GM12878 (cell line): ENCODE measurements around the gene TRIM17. TPM values are rescaled to one million over a fixed set of nuclear protein-coding genes. Genes with fewer than 3 reads are reported as not detected.

Experiments used
- ATAC-seq: fragments of 200-7000 bp; cut with Tn5 transposase; 3 replicates; pipeline ENCODE4 v1.9.1; 2020; ENCODE audit warnings: mild to moderate bottlenecking, moderate library complexity
- BruUV-seq: library from RNA; stranded (reverse); fragments of 400-500 nt; replicated peaks from 2 replicates; lab custom pipeline; 2021; lab: Mats Ljungman, UMichigan
- CTCF ChIA-PET: fragments of 300-600 bp; sonication (Branson Sonifier 250); formaldehyde crosslinking; extraction: SDS; loops from one replicate; lab custom pipeline; 2021; ENCODE audit warnings: inconsistent platforms; lab: Yijun Ruan, JAX
- POLR2A ChIA-PET: fragments of 350-600 bp; formaldehyde crosslinking; extraction: SDS; loops from one replicate; lab custom pipeline; 2021; ENCODE audit warnings: inconsistent platforms; lab: Charles Lee
- RAD21 ChIA-PET: fragments of 300-600 bp; sonication (Branson Sonifier 250); formaldehyde crosslinking; loops from one replicate; lab custom pipeline; 2023; ENCODE audit warnings: antibody characterized with exemption; ENCODE audit not compliant: unreplicated experiment; lab: Charles Lee
- SMC1A ChIA-PET: fragments of 300-600 bp; sonication (Branson Sonifier 250); formaldehyde crosslinking; loops from one replicate; lab custom pipeline; 2023; ENCODE audit not compliant: unreplicated experiment, uncharacterized antibody; lab: Charles Lee
- DNase-seq: peaks from one replicate; pipeline ENCODE4 v3.0.0-alpha.2; 2011; ENCODE audit warnings: low read depth, low spot score
- FAIRE-seq: peaks from 3 replicates; lab custom pipeline; 2011; peaks lifted over from hg19 to GRCh38; lab: Jason Lieb, UNC
- H2AFZ ChIP-seq: 2 replicates; pipeline ENCODE4 v1.6.0; 2011; ENCODE audit warnings: low read depth, low read length, control low read depth; ENCODE audit not compliant: control insufficient read depth
- H3K27ac ChIP-seq: 2 replicates; pipeline ENCODE4 v1.5.1; 2011; ENCODE audit warnings: control low read depth; ENCODE audit not compliant: control insufficient read depth, insufficient read depth
- H3K27me3 ChIP-seq, 2 experiments: replicated peaks in 1 of 2; 2 replicates each; pipeline versions ENCODE4 v1.6.0 to v1.6.1; 2011; ENCODE audit warnings: low read length in 1 of 2; ENCODE audit not compliant: control insufficient read depth in 2 of 2, insufficient read depth in 2 of 2
- H3K36me3 ChIP-seq, 2 experiments: 2 replicates each; pipeline ENCODE4 v1.5.1; 2011; ENCODE audit warnings: low read length in 1 of 2; ENCODE audit not compliant: control insufficient read depth in 2 of 2, insufficient read depth in 2 of 2
- H3K4me1 ChIP-seq: 2 replicates; pipeline ENCODE4 v1.6.1; 2011; ENCODE audit warnings: mild to moderate bottlenecking, low read length, moderate library complexity, mixed read lengths; ENCODE audit not compliant: control insufficient read depth, insufficient read depth
- H3K4me2 ChIP-seq: 2 replicates; pipeline ENCODE4 v1.6.0; 2011; ENCODE audit warnings: control low read depth; ENCODE audit not compliant: control insufficient read depth, insufficient read depth
- H3K4me3 ChIP-seq: fragments of 200-600 bp; sonication (generic); 2 replicates; pipeline ENCODE4 v1.5.1; 2016
- H3K79me2 ChIP-seq: 2 replicates; pipeline ENCODE4 v1.6.0; 2011; ENCODE audit warnings: low read length; ENCODE audit not compliant: control insufficient read depth, insufficient read depth
- H3K9ac ChIP-seq: 2 replicates; pipeline ENCODE4 v1.8.0; 2011; ENCODE audit warnings: low read length, control low read depth, mixed read lengths; ENCODE audit not compliant: control insufficient read depth, insufficient read depth
- H3K9me3 ChIP-seq: replicated peaks from 3 replicates; pipeline ENCODE4 v1.5.1; 2011; ENCODE audit warnings: mild to moderate bottlenecking, low read length; ENCODE audit not compliant: control insufficient read depth, insufficient read depth
- H4K20me1 ChIP-seq: 2 replicates; pipeline ENCODE4 v1.6.0; 2011; ENCODE audit not compliant: control insufficient read depth, insufficient read depth
- ATF3 ChIP-seq: IDR thresholded peaks from 2 replicates; pipeline ENCODE4 v1.6.1; 2011; ENCODE audit warnings: low read depth, mild to moderate bottlenecking, low read length, moderate library complexity, borderline replicate concordance; ENCODE audit errors: extremely low read depth
- BHLHE40 ChIP-seq, 2 experiments: fragments of 450-650 bp in 1 of 2; IDR thresholded peaks; 2 replicates each; pipeline ENCODE4 v1.6.1; 2011 to 2017; ENCODE audit warnings: low read depth in 2 of 2, borderline replicate concordance in 1 of 2, improper control_type of control experiment in 1 of 2, low read length in 1 of 2, mild to moderate bottlenecking in 1 of 2
- CTCF ChIP-seq, 3 experiments: IDR thresholded peaks in 2 of 3; conservative IDR thresholded peaks in 1 of 3; 2 replicates each; pipeline ENCODE4 v1.5.1; 2011; ENCODE audit warnings: low read depth in 3 of 3, low read length in 3 of 3, mild to moderate bottlenecking in 3 of 3, control low read depth in 2 of 3, moderate library complexity in 2 of 3, inconsistent platforms in 1 of 3, mixed read lengths in 1 of 3; ENCODE audit not compliant: control insufficient read depth in 2 of 3, insufficient read depth in 1 of 3; ENCODE audit errors: extremely low read depth in 1 of 3
- RAD21 ChIP-seq: IDR thresholded peaks from 2 replicates; pipeline ENCODE4 v1.6.1; 2011; ENCODE audit warnings: mild to moderate bottlenecking, low read depth, low read length, moderate library complexity; ENCODE audit not compliant: insufficient read depth
- WGBS: methylation state at CpG from one replicate; pipeline ENCODE4 v1.1.6; 2016; ENCODE audit warnings: low lambda C conversion rate; ENCODE audit not compliant: insufficient replicate concordance, insufficient coverage; ENCODE audit errors: missing lambda C conversion rate; 5-methylcytosine and 5-hydroxymethylcytosine counted together
- in situ Hi-C: fragments of 300-500 bp; cut with MboI; formaldehyde crosslinking; loops from 9 replicates; pipeline ENCODE4 v1.14.3; 2018; ENCODE audit warnings: mixed read lengths
- intact Hi-C: fragments of 100-400 bp; cut with micrococcal nuclease; formaldehyde crosslinking; loops from one replicate; pipeline ENCODE4 v1.14.2; 2022; ENCODE audit not compliant: unreplicated experiment
- polyA plus RNA-seq, 11 experiments: library from polyadenylated mRNA; depleted of rRNA in 4 of 11; unstranded in 6 of 11; stranded (reverse) in 5 of 11; fragments of >200 nt; fragmentation: Nextera tagmentation in 4 of 11; fragmentation: Illumina TruSeq in 1 of 11; extraction: Ambion mirVana in 4 of 11; extraction: Trizol in 1 of 11; gene quantifications; 1 replicate in 1 of 11; 2 replicates in 10 of 11; pipeline versions ENCODE4 v1.2.1 to v1.2.3, GENCODE V29; 2011 to 2016; ENCODE audit warnings: inconsistent platforms in 2 of 11, missing spikeins in 2 of 11, low read depth in 1 of 11
- total RNA-seq, 4 experiments: library from RNA; depleted of rRNA in 3 of 4; stranded (reverse); fragments of >200 nt in 3 of 4; fragmentation: Illumina TruSeq in 1 of 4; extraction: Trizol in 1 of 4; gene quantifications; 2 replicates each; pipeline versions ENCODE4 v1.2.1 to v1.2.3, GENCODE V29; 2013 to 2021
- TF ChIP-seq, protein P1 (sequence below): fragments of 450-650 bp; IDR thresholded peaks from 2 replicates; pipeline ENCODE4 v1.6.1; 2017; ENCODE audit warnings: mild to moderate bottlenecking

TRIM17 gene
- total and polyA plus RNA-seq, 10 of the 15 experiments (the other 5 are each of a cell fraction or from before 2014, with no cell fraction given) = 0.16 to 0.32 TPM; not detected in 8

- TF ChIP-seq ATF3 = no peak
Observed at GRCh38 chr1:228378873-228379460, 37.7 kb downstream of the TRIM17 start (continued).

DNA sequence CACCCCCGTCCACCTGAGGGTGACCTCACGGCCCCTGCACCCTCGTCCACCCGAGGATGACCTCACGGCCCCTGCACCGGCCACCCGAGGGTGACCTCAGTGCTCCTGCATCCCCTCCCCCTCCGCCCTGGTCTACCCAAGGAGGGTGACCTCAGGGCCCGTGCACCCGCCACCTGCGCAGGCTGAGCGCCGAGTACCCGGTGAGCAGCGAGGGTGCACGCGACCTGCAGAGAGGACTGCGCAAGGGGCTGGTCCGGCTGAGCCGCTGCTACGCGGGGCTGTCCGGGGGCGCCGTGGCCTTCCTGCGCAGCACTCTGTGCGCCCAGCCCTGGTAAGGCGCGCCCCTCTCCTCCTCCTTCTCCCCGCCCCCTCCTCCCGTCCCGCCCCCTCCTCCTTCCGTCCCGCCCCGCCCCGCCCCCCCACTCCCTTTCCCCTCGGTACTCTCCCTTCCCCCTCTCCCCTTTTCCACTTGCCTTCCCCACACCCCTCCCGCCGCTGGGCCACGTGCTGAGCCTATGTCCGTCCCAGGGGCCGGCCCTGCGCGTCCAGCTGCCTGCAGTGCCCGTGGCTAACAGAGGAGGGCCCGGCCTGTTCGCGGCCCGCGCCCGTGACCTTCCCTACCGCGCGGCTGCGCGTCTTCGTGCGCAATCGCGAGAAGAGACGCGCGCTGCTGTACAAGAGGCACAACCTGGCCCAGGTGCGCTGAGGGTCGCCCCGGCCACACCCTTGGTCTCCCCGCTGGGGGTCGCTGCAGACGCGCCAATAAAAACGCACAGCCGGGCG, 38.4 kb downstream of the TRIM17 start:
- FAIRE-seq = no peak
- TF ChIP-seq RAD21 (peak; percentile 38), BHLHE40 (IDR thresholded peaks at IDR 0.05; ENCODE audit: borderline replicate concordance in 1 of 2, low read depth in 2 of 2, low read length in 1 of 2) (peak in 1 of 2 experiments; percentile 8; a peak in 1 of 4 replicates), CTCF (IDR thresholded peaks at IDR 0.05 in 2 of 3, conservative IDR thresholded peaks at IDR 0.05 in 1 of 3; ENCODE audit: control insufficient read depth in 2 of 3, extremely low read depth in 1 of 3, insufficient read depth in 1 of 3, low read depth in 3 of 3, low read length in 3 of 3) (peak; percentile 17 to 39 (median 26); a peak in 4 of 6 replicates)
- TF ChIP-seq, protein P1, sequence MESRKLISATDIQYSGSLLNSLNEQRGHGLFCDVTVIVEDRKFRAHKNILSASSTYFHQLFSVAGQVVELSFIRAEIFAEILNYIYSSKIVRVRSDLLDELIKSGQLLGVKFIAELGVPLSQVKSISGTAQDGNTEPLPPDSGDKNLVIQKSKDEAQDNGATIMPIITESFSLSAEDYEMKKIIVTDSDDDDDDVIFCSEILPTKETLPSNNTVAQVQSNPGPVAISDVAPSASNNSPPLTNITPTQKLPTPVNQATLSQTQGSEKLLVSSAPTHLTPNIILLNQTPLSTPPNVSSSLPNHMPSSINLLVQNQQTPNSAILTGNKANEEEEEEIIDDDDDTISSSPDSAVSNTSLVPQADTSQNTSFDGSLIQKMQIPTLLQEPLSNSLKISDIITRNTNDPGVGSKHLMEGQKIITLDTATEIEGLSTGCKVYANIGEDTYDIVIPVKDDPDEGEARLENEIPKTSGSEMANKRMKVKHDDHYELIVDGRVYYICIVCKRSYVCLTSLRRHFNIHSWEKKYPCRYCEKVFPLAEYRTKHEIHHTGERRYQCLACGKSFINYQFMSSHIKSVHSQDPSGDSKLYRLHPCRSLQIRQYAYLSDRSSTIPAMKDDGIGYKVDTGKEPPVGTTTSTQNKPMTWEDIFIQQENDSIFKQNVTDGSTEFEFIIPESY = no peak
- TF ChIP-seq, all 136 proteins: peak for 3
- 9% methylated on average over 47 of the region's 73 CpGs for WGBS
- H3K4me1 ChIP-seq = no peaks in the 10 kb centered on the region
- H3K9me3 ChIP-seq = no peaks in the 10 kb centered on the region; the same call in 2 of the 3 replicates
- H3K36me3 ChIP-seq = no peaks in the 10 kb centered on the region
- peak overlapping the region; percentile 42 for H3K4me2 ChIP-seq
- POLR2A ChIA-PET = no interaction called here
- SMC1A ChIA-PET = no interaction called here
- in situ Hi-C loops = no loop called here
- H3K9ac ChIP-seq = no peak overlapping the region
- no peak overlapping the region for H2AFZ ChIP-seq
- peak; percentile 68 for ATAC-seq
- RAD21 ChIA-PET = no interaction called here
- intact Hi-C loops = no loop called here
- no peak overlapping the region for H3K27ac ChIP-seq
- BruUV-seq = no TSS peak
- H4K20me1 ChIP-seq = no peaks in the 10 kb centered on the region
- no peak for DNase-seq
- H3K79me2 ChIP-seq = no peaks in the 10 kb centered on the region
- peaks cover 0 to 5% of the 10 kb centered on the region in 2 experiments; a peak in 3 of 4 replicates for H3K27me3 ChIP-seq
- no peak overlapping the region for H3K4me3 ChIP-seq
- CTCF ChIA-PET = no interaction called here
